Keratinocyte (primary cell): ENCODE results near the gene PLCXD1. TPM values are rescaled to one million over a fixed set of nuclear protein-coding genes. Genes with fewer than 3 reads are reported as not detected.

Experiments used
- DNase-seq: peaks from one replicate; pipeline ENCODE4 v3.0.0-alpha.2; 2011; ENCODE audit warnings: low read depth, missing footprints, low spot score
- FAIRE-seq: peaks from 2 replicates; lab custom pipeline; 2011; peaks lifted over from hg19 to GRCh38; lab: Jason Lieb, UNC
- H2AFZ ChIP-seq: 2 replicates; pipeline ENCODE4 v1.6.0; 2012; ENCODE audit warnings: low read length, control low read depth, inconsistent platforms; ENCODE audit not compliant: control insufficient read depth
- H3K27ac ChIP-seq: 2 replicates; pipeline ENCODE4 v1.5.1; 2011; ENCODE audit warnings: low read length; ENCODE audit not compliant: control insufficient read depth, insufficient read depth
- H3K27me3 ChIP-seq: 3 replicates; pipeline ENCODE4 v1.6.0; 2011; ENCODE audit warnings: low read length; ENCODE audit not compliant: control insufficient read depth, insufficient read depth; ENCODE audit errors: extremely low read depth
- H3K36me3 ChIP-seq, 2 experiments: 2 replicates in 1 of 2; 3 replicates in 1 of 2; pipeline ENCODE4 v1.5.1; 2011; ENCODE audit warnings: low read length in 2 of 2, mild to moderate bottlenecking in 1 of 2; ENCODE audit not compliant: control insufficient read depth in 2 of 2, insufficient read depth in 2 of 2; ENCODE audit errors: extremely low read depth in 1 of 2
- H3K4me1 ChIP-seq: 3 replicates; pipeline ENCODE4 v1.5.1; 2011; ENCODE audit warnings: low read length; ENCODE audit not compliant: control insufficient read depth, insufficient read depth; ENCODE audit errors: extremely low read depth
- H3K4me2 ChIP-seq: 3 replicates; pipeline ENCODE4 v1.6.0; 2011; ENCODE audit warnings: low read depth, low read length; ENCODE audit not compliant: control insufficient read depth, insufficient read depth; ENCODE audit errors: extremely low read depth
- H3K4me3 ChIP-seq, 3 experiments: fragments of 200-600 bp in 1 of 3; sonication (generic) in 1 of 3; 2 replicates in 2 of 3; 3 replicates in 1 of 3; pipeline ENCODE4 v1.5.1; 2011 to 2016; ENCODE audit warnings: low read length in 3 of 3, mild to moderate bottlenecking in 3 of 3, control low read depth in 2 of 3, inconsistent platforms in 1 of 3, low read depth in 1 of 3, mixed read lengths in 1 of 3, mixed run types in 1 of 3, moderate library complexity in 1 of 3; ENCODE audit not compliant: control insufficient read depth in 2 of 3, insufficient read depth in 2 of 3; ENCODE audit errors: extremely low read depth in 1 of 3
- H3K79me2 ChIP-seq: 2 replicates; pipeline ENCODE4 v1.6.0; 2012; ENCODE audit warnings: low read length; ENCODE audit not compliant: control insufficient read depth, insufficient read depth
- H3K9ac ChIP-seq: 3 replicates; pipeline ENCODE4 v1.6.0; 2011; ENCODE audit warnings: low read length; ENCODE audit not compliant: control insufficient read depth, insufficient read depth; ENCODE audit errors: extremely low read depth
- H3K9me1 ChIP-seq: 3 replicates; pipeline ENCODE4 v1.6.0; 2011; ENCODE audit warnings: low read length; ENCODE audit not compliant: control insufficient read depth, insufficient read depth; ENCODE audit errors: extremely low read depth
- H3K9me3 ChIP-seq: 2 replicates; pipeline ENCODE4 v1.5.1; 2012; ENCODE audit warnings: low read depth, low read length; ENCODE audit not compliant: control insufficient read depth
- H4K20me1 ChIP-seq: 3 replicates; pipeline ENCODE4 v1.6.0; 2011; ENCODE audit warnings: low read length; ENCODE audit not compliant: control insufficient read depth, insufficient read depth; ENCODE audit errors: extremely low read depth
- EZH2 ChIP-seq: IDR thresholded peaks from one replicate; pipeline ENCODE4 v1.6.1; 2012; ENCODE audit warnings: inconsistent platforms, mild to moderate bottlenecking, low read length, moderate library complexity
- dilution Hi-C: fragments of 300-500 bp; cut with MboI; formaldehyde crosslinking; loops from one replicate; pipeline ENCODE4 v1.7.0; 2020; ENCODE audit warnings: low sequenced_read_pairs; ENCODE audit not compliant: extremely low pct_ligation_motif_present
- polyA plus RNA-seq, 5 experiments: library from polyadenylated mRNA; depleted of rRNA in 3 of 5; stranded (reverse) in 3 of 5; stranded (forward) in 1 of 5; unstranded in 1 of 5; fragments of >200 nt; gene quantifications; 1 replicate in 1 of 5; 2 replicates in 3 of 5; 3 replicates in 1 of 5; pipeline versions ENCODE4 v1.2.1 to v1.2.3, GENCODE V29; 2011 to 2012; ENCODE audit warnings: missing spikeins in 2 of 5, low read depth in 1 of 5, low replicate concordance in 1 of 5
- TF ChIP-seq, protein P1 (sequence below), 3 experiments: IDR thresholded peaks in 1 of 3; conservative IDR thresholded peaks in 1 of 3; optimal IDR thresholded peaks in 1 of 3; 2 replicates in 2 of 3; 3 replicates in 1 of 3; pipeline versions ENCODE3 to v1.5.1; 2011; ENCODE audit warnings: low read length in 3 of 3, mild to moderate bottlenecking in 3 of 3, moderate library complexity in 2 of 3, control low read depth in 1 of 3, inconsistent platforms in 1 of 3; ENCODE audit not compliant: insufficient read depth in 2 of 3; ENCODE audit errors: extremely low read depth in 1 of 3

PLCXD1 gene
- polyA plus RNA-seq, 1 donor (not counting 4 experiments of a cell fraction or from before 2014, with no cell fraction given), result 6.3 TPM

DNA sequence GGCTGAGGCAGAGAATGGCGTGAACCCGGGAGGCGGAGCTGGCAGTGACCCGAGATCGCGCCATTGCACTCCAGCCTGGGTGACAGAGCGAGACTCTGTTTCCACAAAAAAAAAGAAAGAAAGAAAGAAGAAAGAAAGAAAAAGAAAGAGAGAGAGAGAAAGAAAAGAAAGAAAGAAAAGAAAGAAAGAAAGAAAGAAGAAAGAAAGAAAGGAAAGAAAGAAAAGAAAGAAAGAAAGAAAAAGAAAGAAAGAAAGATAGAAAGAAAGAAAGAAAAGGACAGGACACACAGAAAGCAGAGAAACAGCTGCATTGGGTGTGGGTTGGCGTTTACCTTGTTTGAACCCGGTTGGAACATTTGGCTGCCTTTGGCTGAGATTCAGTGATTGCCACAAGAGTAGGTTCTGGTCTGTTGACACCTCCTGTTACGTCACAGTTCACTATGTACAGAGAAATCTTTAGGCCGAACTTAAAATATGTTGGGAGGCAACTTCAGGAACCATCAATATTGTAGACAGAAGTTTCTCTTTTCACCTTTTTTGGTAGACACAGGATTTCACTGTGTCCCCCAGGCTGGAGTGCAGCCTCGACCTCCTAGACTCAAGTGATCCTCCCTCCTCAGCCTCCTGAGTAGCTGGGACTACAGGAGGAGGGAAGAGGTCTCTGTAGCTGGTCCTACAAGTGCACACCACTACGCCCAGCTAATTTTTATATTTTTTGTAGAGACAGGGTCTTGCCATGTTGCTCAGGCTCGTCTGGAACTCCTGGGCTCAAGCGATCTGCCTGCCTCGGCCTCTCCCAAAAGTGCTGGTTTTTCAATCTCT, 16.3 kb upstream of the PLCXD1 start:
- no peak overlapping the region for H2AFZ ChIP-seq
- H3K9ac ChIP-seq, result no peak overlapping the region
- DNase-seq (no peak), FAIRE-seq (peak; percentile 29)
- dilution Hi-C loops, result no loop called here
- H3K79me2 ChIP-seq, result no peaks in the 10 kb centered on the region
- peaks cover 12% of the 10 kb centered on the region for H3K4me1 ChIP-seq
- no peaks in the 10 kb centered on the region for H3K36me3 ChIP-seq
- H3K27ac ChIP-seq, result no peak overlapping the region
- H3K4me3 ChIP-seq, result no peak overlapping the region
- no peaks in the 10 kb centered on the region for H3K27me3 ChIP-seq
- TF ChIP-seq, protein P1, sequence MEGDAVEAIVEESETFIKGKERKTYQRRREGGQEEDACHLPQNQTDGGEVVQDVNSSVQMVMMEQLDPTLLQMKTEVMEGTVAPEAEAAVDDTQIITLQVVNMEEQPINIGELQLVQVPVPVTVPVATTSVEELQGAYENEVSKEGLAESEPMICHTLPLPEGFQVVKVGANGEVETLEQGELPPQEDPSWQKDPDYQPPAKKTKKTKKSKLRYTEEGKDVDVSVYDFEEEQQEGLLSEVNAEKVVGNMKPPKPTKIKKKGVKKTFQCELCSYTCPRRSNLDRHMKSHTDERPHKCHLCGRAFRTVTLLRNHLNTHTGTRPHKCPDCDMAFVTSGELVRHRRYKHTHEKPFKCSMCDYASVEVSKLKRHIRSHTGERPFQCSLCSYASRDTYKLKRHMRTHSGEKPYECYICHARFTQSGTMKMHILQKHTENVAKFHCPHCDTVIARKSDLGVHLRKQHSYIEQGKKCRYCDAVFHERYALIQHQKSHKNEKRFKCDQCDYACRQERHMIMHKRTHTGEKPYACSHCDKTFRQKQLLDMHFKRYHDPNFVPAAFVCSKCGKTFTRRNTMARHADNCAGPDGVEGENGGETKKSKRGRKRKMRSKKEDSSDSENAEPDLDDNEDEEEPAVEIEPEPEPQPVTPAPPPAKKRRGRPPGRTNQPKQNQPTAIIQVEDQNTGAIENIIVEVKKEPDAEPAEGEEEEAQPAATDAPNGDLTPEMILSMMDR (optimal IDR thresholded peaks at IDR 0.05 in 1 of 3, IDR thresholded peaks at IDR 0.05 in 1 of 3, conservative IDR thresholded peaks at IDR 0.05 in 1 of 3; ENCODE audit: extremely low read depth in 1 of 3, insufficient read depth in 2 of 3, low read length in 3 of 3), result no peak
- TF ChIP-seq EZH2, result no peak
- no peak overlapping the region for H3K4me2 ChIP-seq
- H3K9me1 ChIP-seq, result no peaks in the 10 kb centered on the region
- no peaks in the 10 kb centered on the region for H3K9me3 ChIP-seq
- H4K20me1 ChIP-seq, result no peaks in the 10 kb centered on the region

GRCh38 chrX:265502-265901, 15.7 kb upstream of the PLCXD1 start:
- Histone ChIP-seq H3K9me1 (no peaks in the 10 kb centered on the region), H3K27ac (no peak overlapping the region), H3K9me3 (no peaks in the 10 kb centered on the region), H3K9ac (no peak overlapping the region), H4K20me1 (no peaks in the 10 kb centered on the region), H2AFZ (no peak overlapping the region), H3K4me2 (no peak overlapping the region), H3K4me1 (peaks cover 12% of the 10 kb centered on the region), H3K27me3 (no peaks in the 10 kb centered on the region), H3K79me2 (no peaks in the 10 kb centered on the region), H3K36me3 (no peaks in the 10 kb centered on the region), H3K4me3 (no peak overlapping the region)
- no peak for DNase-seq
- no peak for FAIRE-seq
- TF ChIP-seq EZH2, result no peak
- TF ChIP-seq, protein P1 (optimal IDR thresholded peaks at IDR 0.05 in 1 of 3, IDR thresholded peaks at IDR 0.05 in 1 of 3, conservative IDR thresholded peaks at IDR 0.05 in 1 of 3; ENCODE audit: extremely low read depth in 1 of 3, insufficient read depth in 2 of 3, low read length in 3 of 3), result no peak
- dilution Hi-C loops, result no loop called here
